Neural cell (in vitro differentiated cells): ENCODE results near the gene SMIM29. TPM values are rescaled to one million over a fixed set of nuclear protein-coding genes. Genes with fewer than 3 reads are reported as not detected.

Experiments
- H2AFZ ChIP-seq: fragments of 200-600, 300-800 bp; sonication (generic), shearing (Covaris generic); 2 replicates; pipeline ENCODE4 v1.6.0; 2014; ENCODE audit warnings: low read depth, mild to moderate bottlenecking, antibody characterized with exemption, low read length, moderate library complexity
- H3F3A ChIP-seq: fragments of 200-600 bp; shearing (Covaris generic); 2 replicates; pipeline ENCODE4 v1.6.1; 2016; ENCODE audit warnings: mild to moderate bottlenecking, moderate library complexity, mixed read lengths, antibody characterized with exemption, low read length; ENCODE audit not compliant: insufficient read depth, poor library complexity, severe bottlenecking
- H3K27ac ChIP-seq: fragments of 200-600, 300-800 bp; sonication (generic), shearing (Covaris generic); 2 replicates; pipeline ENCODE4 v1.5.1; 2014; ENCODE audit warnings: mild to moderate bottlenecking, low read length, moderate library complexity
- H3K27me3 ChIP-seq: fragments of 300-800, 200-600 bp; sonication (generic), shearing (Covaris generic); 2 replicates; pipeline ENCODE4 v1.6.0; 2014; ENCODE audit warnings: mild to moderate bottlenecking, low read depth, low read length, moderate library complexity; ENCODE audit not compliant: insufficient read depth
- H3K36me3 ChIP-seq: fragments of 300-800, 200-600 bp; sonication (generic), shearing (Covaris generic); 2 replicates; pipeline ENCODE4 v1.5.1; 2014; ENCODE audit warnings: mild to moderate bottlenecking, antibody characterized with exemption, low read length, moderate library complexity; ENCODE audit not compliant: insufficient read depth
- H3K4me2 ChIP-seq: fragments of 300-800, 200-600 bp; sonication (generic), shearing (Covaris generic); 2 replicates; pipeline ENCODE4 v1.6.0; 2014; ENCODE audit warnings: mild to moderate bottlenecking, low read length
- H3K4me3 ChIP-seq: fragments of 300-800, 200-600 bp; sonication (generic), shearing (Covaris generic); 2 replicates; pipeline ENCODE4 v1.5.1; 2014; ENCODE audit warnings: mild to moderate bottlenecking, low read length, moderate library complexity
- H3K79me2 ChIP-seq: fragments of 200-600 bp; shearing (Covaris generic); replicated peaks from 2 replicates; pipeline ENCODE4 v1.6.0; 2014; ENCODE audit warnings: mild to moderate bottlenecking, low read length, moderate library complexity; ENCODE audit not compliant: insufficient read depth
- H3K9ac ChIP-seq: fragments of 300-800, 200-600 bp; sonication (generic), shearing (Covaris generic); 2 replicates; pipeline ENCODE4 v1.6.1; 2016; ENCODE audit warnings: mild to moderate bottlenecking, low read length, mixed read lengths
- H3K9me2 ChIP-seq: fragments of 200-600 bp; shearing (Covaris generic); 2 replicates; pipeline ENCODE4 v1.6.1; 2016; ENCODE audit warnings: mild to moderate bottlenecking, low read length, mixed read lengths; ENCODE audit not compliant: insufficient read depth
- H3K9me3 ChIP-seq: fragments of 200-600, 300-800 bp; sonication (generic), shearing (Covaris generic); 2 replicates; pipeline ENCODE4 v1.6.1; 2016; ENCODE audit warnings: mild to moderate bottlenecking, mixed run types, low read length, moderate library complexity, mixed read lengths
- H4K20me1 ChIP-seq: fragments of 200-600 bp; shearing (Covaris generic); 2 replicates; pipeline ENCODE4 v1.6.1; 2016; ENCODE audit warnings: mild to moderate bottlenecking, mixed run types; ENCODE audit not compliant: insufficient read depth
- CTCF ChIP-seq: fragments of 450-650 bp; IDR thresholded peaks from 2 replicates; pipeline ENCODE4 v1.5.1; 2014; ENCODE audit warnings: antibody characterized with exemption, mild to moderate bottlenecking, moderate library complexity; ENCODE audit not compliant: poor library complexity, severe bottlenecking
- EP300 ChIP-seq: fragments of 450-650 bp; conservative IDR thresholded peaks from 2 replicates; pipeline ENCODE4 v1.6.1; 2014; ENCODE audit warnings: antibody characterized with exemption, mild to moderate bottlenecking, moderate library complexity; ENCODE audit not compliant: poor library complexity, severe bottlenecking
- EZH2 ChIP-seq: fragments of 200-600, 300-800 bp; shearing (Covaris generic), sonication (generic); IDR thresholded peaks from 2 replicates; pipeline ENCODE4 v1.6.1; 2014; ENCODE audit warnings: antibody characterized with exemption, low read length, borderline replicate concordance, mild to moderate bottlenecking; ENCODE audit not compliant: insufficient read depth, poor library complexity, severe bottlenecking
- MXI1 ChIP-seq: fragments of 450-650 bp; conservative IDR thresholded peaks from 2 replicates; pipeline ENCODE4 v1.6.1; 2014; ENCODE audit warnings: antibody characterized with exemption, mild to moderate bottlenecking; ENCODE audit not compliant: poor library complexity, severe bottlenecking
- POLR2AphosphoS5 ChIP-seq: IDR thresholded peaks from 2 replicates; pipeline ENCODE4 v1.6.1; 2012
- RAD21 ChIP-seq: fragments of 450-650 bp; conservative IDR thresholded peaks from 2 replicates; pipeline ENCODE4 v1.6.1; 2014; ENCODE audit warnings: antibody characterized with exemption, mild to moderate bottlenecking, moderate library complexity
- REST ChIP-seq: IDR thresholded peaks from 2 replicates; pipeline ENCODE4 v1.6.1; 2012; ENCODE audit warnings: borderline replicate concordance
- SMC3 ChIP-seq: fragments of 450-650 bp; conservative IDR thresholded peaks from 2 replicates; pipeline ENCODE4 v1.6.1; 2014; ENCODE audit warnings: antibody characterized with exemption, mild to moderate bottlenecking, moderate library complexity; ENCODE audit not compliant: poor library complexity
- TAF1 ChIP-seq: IDR thresholded peaks from 2 replicates; pipeline ENCODE4 v1.6.1; 2012; ENCODE audit warnings: low read depth
- polyA plus RNA-seq: library from polyadenylated mRNA; depleted of rRNA; stranded (reverse); fragments of >200 nt; gene quantifications from 2 replicates; pipeline ENCODE4 v1.2.3, GENCODE V29; 2014

The SMIM29 gene
- polyA plus RNA-seq, 1 donor from 2014 or later, result 82.1 TPM

GRCh38 chr6:34233867-34234266 lies 14.9 kb downstream of the SMIM29 start:
- Histone ChIP-seq H2AFZ (no peak overlapping the region), H3K27ac (no peak overlapping the region), H3K4me3 (no peak overlapping the region), H3K36me3 (no peaks in the 10 kb centered on the region), H3K9ac (no peak overlapping the region), H3K9me3 (no peaks in the 10 kb centered on the region), H3K9me2 (no peaks in the 10 kb centered on the region), H3K79me2 (peaks cover 12% of the 10 kb centered on the region), H3K27me3 (peaks cover 6% of the 10 kb centered on the region), H3K4me2 (no peak overlapping the region), H4K20me1 (peaks cover 4% of the 10 kb centered on the region), H3F3A (no peaks in the 10 kb centered on the region)
- TF ChIP-seq CTCF (no peak), REST (no peak), EP300 (no peak), EZH2 (no peak), SMC3 (no peak), MXI1 (no peak), POLR2AphosphoS5 (no peak), TAF1 (no peak), RAD21 (no peak)

- H3K27ac ChIP-seq, result no peak overlapping the region
- TF ChIP-seq POLR2AphosphoS5 (no peak), MXI1 (no peak), CTCF (no peak), REST (no peak), SMC3 (no peak), EZH2 (no peak), EP300 (no peak), TAF1 (no peak), RAD21 (no peak)
- no peak overlapping the region for H3K4me3 ChIP-seq
- H3K79me2 ChIP-seq, result peaks cover 3% of the 10 kb centered on the region
- H3K9me2 ChIP-seq, result no peaks in the 10 kb centered on the region
- no peak overlapping the region for H3K4me2 ChIP-seq
- peaks cover 6% of the 10 kb centered on the region for H3K27me3 ChIP-seq
- H3K36me3 ChIP-seq, result no peaks in the 10 kb centered on the region
- no peaks in the 10 kb centered on the region for H4K20me1 ChIP-seq
- no peaks in the 10 kb centered on the region for H3F3A ChIP-seq
- H3K9ac ChIP-seq, result no peak overlapping the region
- H3K9me3 ChIP-seq, result no peaks in the 10 kb centered on the region
- H2AFZ ChIP-seq, result no peak overlapping the region
These were observed 15.9 kb downstream of the SMIM29 start for GRCh38 chr6:34232901-34233300.
